Measurements from ENCODE around the gene MRPL55. TPM values are rescaled to one million over a fixed set of nuclear protein-coding genes. Genes with fewer than 3 reads are reported as not detected.

MRPL55 gene
- total RNA-seq, 1 donor, result 32.5 TPM

GRCh38 chr1:228139406-228139930 is 30.4 kb upstream of the MRPL55 start:
- no peak for DNase-seq (ENCODE audit: low read depth)
- TF ChIP-seq CTCF (IDR thresholded peaks at IDR 0.05; ENCODE audit: insufficient read depth, low read length), result no peak
- H3K4me3 ChIP-seq (ENCODE audit: low read depth, low read length), result peak overlapping the region; percentile 91

GRCh38 chr1:228136901-228137300 is 27.8 kb upstream of the MRPL55 start:
- TF ChIP-seq CTCF (IDR thresholded peaks at IDR 0.05; ENCODE audit: insufficient read depth, low read length), result no peak
- no peak for DNase-seq (ENCODE audit: low read depth)

GRCh38 chr1:228134591-228134990 is 25.5 kb upstream of the MRPL55 start:
- DNase-seq (ENCODE audit: low read depth), result no peak
- no peak for TF ChIP-seq CTCF (IDR thresholded peaks at IDR 0.05; ENCODE audit: insufficient read depth, low read length)
- H3K4me3 ChIP-seq (ENCODE audit: low read depth, low read length), result no peak overlapping the region

More at GRCh38 chr1:228136901-228137300, 27.8 kb upstream of the MRPL55 start:
- no peak overlapping the region for H3K4me3 ChIP-seq (ENCODE audit: low read depth, low read length)

GRCh38 chr1:228131766-228132165 is 22.7 kb upstream of the MRPL55 start:
- DNase-seq (ENCODE audit: low read depth), result no peak
- H3K4me3 ChIP-seq (ENCODE audit: low read depth, low read length), result no peak overlapping the region
- no peak for TF ChIP-seq CTCF (IDR thresholded peaks at IDR 0.05; ENCODE audit: insufficient read depth, low read length)

DNA sequence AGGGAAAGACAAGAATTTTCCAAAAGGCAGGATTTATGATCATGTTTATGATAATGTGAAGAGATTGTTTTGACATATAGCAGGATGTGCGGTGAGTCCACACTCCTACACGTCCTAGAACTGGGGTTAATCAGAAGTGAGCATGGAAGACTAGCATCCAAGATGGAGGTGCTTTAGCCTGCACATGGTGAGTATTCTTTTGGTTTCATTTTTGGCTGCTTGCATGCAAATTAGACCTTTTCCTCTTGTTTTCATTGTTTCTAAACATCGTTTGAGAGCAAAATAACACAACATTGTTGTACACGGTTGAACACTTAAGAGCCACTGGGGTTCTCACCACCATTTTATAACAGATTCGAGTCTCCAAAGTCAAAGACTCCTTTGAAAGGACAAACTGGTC is 16.1 kb upstream of the MRPL55 start:
- TF ChIP-seq CTCF (IDR thresholded peaks at IDR 0.05; ENCODE audit: insufficient read depth, low read length), result no peak
- DNase-seq (ENCODE audit: low read depth), result no peak
- no peak overlapping the region for H3K4me3 ChIP-seq (ENCODE audit: low read depth, low read length)

DNA sequence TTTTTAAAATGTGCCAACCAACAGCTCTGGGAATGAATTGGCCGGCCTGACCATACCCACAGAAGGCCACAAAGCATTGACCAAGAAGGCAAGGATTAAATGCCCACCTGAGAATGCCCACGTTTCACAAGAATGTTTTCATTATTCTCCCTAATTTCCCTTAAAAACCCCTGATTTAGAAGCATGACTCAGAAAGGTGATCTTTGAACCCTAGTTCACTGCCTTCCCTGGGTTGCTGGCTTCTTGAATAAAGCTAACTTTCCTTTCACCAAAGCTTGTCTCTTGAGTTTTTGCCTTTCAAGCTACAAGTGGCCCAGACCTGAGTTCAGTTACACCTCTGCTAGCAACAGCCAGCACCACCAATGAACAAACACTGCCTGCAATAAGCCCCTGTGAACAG is 14.4 kb upstream of the MRPL55 start:
- TF ChIP-seq CTCF (IDR thresholded peaks at IDR 0.05; ENCODE audit: insufficient read depth, low read length), result no peak
- DNase-seq (ENCODE audit: low read depth), result no peak
- no peak overlapping the region for H3K4me3 ChIP-seq (ENCODE audit: low read depth, low read length)

DNA sequence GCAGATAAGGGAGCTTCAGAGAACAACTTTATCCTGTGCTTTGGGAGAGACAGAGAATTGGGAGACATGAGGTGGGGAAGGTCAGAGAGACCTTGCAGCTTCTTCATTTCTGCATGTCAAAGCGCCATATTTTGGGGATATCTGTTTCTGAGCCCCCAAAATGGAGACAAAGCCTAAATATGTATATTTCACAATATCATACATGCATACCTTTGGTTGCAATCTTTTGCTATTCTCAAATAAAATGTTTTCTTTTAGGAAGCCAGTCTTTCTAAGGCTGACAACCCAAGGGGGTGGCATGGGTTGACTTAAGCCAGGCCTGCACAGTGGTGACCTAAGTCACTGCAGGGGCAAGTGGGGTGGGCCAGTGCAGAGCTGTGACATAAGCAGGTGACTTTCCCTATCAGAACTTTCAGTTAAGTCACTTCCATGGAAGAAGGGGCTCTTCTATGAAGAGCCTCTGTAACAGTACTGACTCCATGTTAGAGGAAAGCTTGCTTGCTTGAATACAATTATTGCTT is 13.9 kb upstream of the MRPL55 start:
- DNase-seq (ENCODE audit: low read depth), result no peak
- TF ChIP-seq CTCF (IDR thresholded peaks at IDR 0.05; ENCODE audit: insufficient read depth, low read length), result no peak
- no peak overlapping the region for H3K4me3 ChIP-seq (ENCODE audit: low read depth, low read length)

Measured in fibroblast of the aortic adventitia (primary cell).